HepG2 (cell line): ENCODE results near the gene NFX1. TPM values are rescaled to one million over a fixed set of nuclear protein-coding genes. Genes with fewer than 3 reads are reported as not detected.

Source experiments
- ATAC-seq: fragments of 200-7000 bp; cut with Tn5 transposase; 3 replicates; pipeline ENCODE4 v1.9.1; 2020; ENCODE audit warnings: mild to moderate bottlenecking, moderate library complexity
- BruUV-seq: library from RNA; stranded (reverse); fragments of 400-500 nt; replicated peaks from 2 replicates; lab custom pipeline; 2021; lab: Mats Ljungman, UMichigan
- CTCF ChIA-PET: fragments of 300-600 bp; formaldehyde crosslinking; extraction: SDS; loops from one replicate; lab custom pipeline; 2021; ENCODE audit warnings: low total read pairs, inconsistent platforms, low intra/inter-chr PET ratio; lab: Yijun Ruan, JAX
- POLR2A ChIA-PET: fragments of 350-600 bp; sonication (Branson Sonifier 250); formaldehyde crosslinking; loops from one replicate; lab custom pipeline; 2020; ENCODE audit warnings: antibody characterized with exemption, inconsistent platforms; lab: Yijun Ruan, JAX
- DNase-seq: peaks from one replicate; pipeline ENCODE4 v3.0.0-alpha.2; 2015; ENCODE audit warnings: low spot score
- FAIRE-seq: peaks from 3 replicates; lab custom pipeline; 2011; peaks lifted over from hg19 to GRCh38; lab: Jason Lieb, UNC
- H2AFZ ChIP-seq: one replicate; pipeline ENCODE4 v1.6.1; 2011; ENCODE audit warnings: low read length, inconsistent platforms
- H3K27ac ChIP-seq: fragments of 300-600 bp; 3 replicates; pipeline ENCODE4 v1.8.0; 2011; ENCODE audit warnings: mixed run types, mild to moderate bottlenecking, mixed read lengths, low read length, inconsistent platforms; ENCODE audit not compliant: insufficient read depth; ENCODE audit errors: extremely low read length
- H3K27me3 ChIP-seq, 2 experiments: fragments of 200-600 bp in 1 of 2; 2 replicates in 1 of 2; 3 replicates in 1 of 2; pipeline versions ENCODE4 v1.6.0 to v1.8.0; 2011; ENCODE audit warnings: low read length in 2 of 2, mild to moderate bottlenecking in 2 of 2, moderate library complexity in 2 of 2, inconsistent platforms in 1 of 2; ENCODE audit not compliant: insufficient read depth in 2 of 2, control insufficient read depth in 1 of 2
- H3K36me3 ChIP-seq, 2 experiments: fragments of 200-600 bp in 1 of 2; replicated peaks in 1 of 2; 2 replicates in 1 of 2; 3 replicates in 1 of 2; pipeline versions ENCODE4 v1.5.1 to v1.8.0; 2011; ENCODE audit warnings: low read length in 2 of 2, inconsistent platforms in 1 of 2; ENCODE audit not compliant: insufficient read depth in 2 of 2, control insufficient read depth in 1 of 2
- H3K4me1 ChIP-seq: 2 replicates; pipeline ENCODE4 v1.5.1; 2012; ENCODE audit warnings: low read length, inconsistent platforms; ENCODE audit not compliant: insufficient read depth
- H3K4me2 ChIP-seq: 2 replicates; pipeline ENCODE4 v1.6.0; 2011; ENCODE audit warnings: low read depth, low read length, inconsistent platforms
- H3K4me3 ChIP-seq, 3 experiments: fragments of 200-600 bp in 1 of 3; sonication (generic), shearing (Covaris generic) in 1 of 3; replicated peaks in 1 of 3; 2 replicates each; pipeline ENCODE4 v1.5.1; 2011 to 2016; ENCODE audit warnings: low read length in 3 of 3, inconsistent platforms in 2 of 3, low read depth in 2 of 3, mild to moderate bottlenecking in 2 of 3, control low read depth in 1 of 3, mixed read lengths in 1 of 3; ENCODE audit not compliant: insufficient read depth in 1 of 3
- H3K79me2 ChIP-seq: one replicate; pipeline ENCODE4 v1.6.1; 2011; ENCODE audit warnings: low read length, inconsistent platforms; ENCODE audit not compliant: insufficient read depth
- H3K9ac ChIP-seq: 2 replicates; pipeline ENCODE4 v1.6.0; 2011; ENCODE audit warnings: mild to moderate bottlenecking, low read depth, low read length, inconsistent platforms; ENCODE audit not compliant: insufficient read depth
- H3K9me3 ChIP-seq: 2 replicates; pipeline ENCODE4 v1.5.1; 2012; ENCODE audit warnings: mild to moderate bottlenecking, low read length
- H4K20me1 ChIP-seq: 2 replicates; pipeline ENCODE4 v1.6.0; 2011; ENCODE audit warnings: inconsistent platforms, mild to moderate bottlenecking, low read length, moderate library complexity; ENCODE audit not compliant: insufficient read depth
- ATF4 ChIP-seq, 2 experiments: fragments of 450-650 bp in 1 of 2; sonication (generic) in 1 of 2; formaldehyde crosslinking; IDR thresholded peaks; 2 replicates each; pipeline versions ENCODE4 v1.5.0 to v1.8.0; 2020 to 2022; ENCODE audit warnings: mild to moderate bottlenecking in 1 of 2, missing genetic modification reagents in 1 of 2
- ATF7 ChIP-seq, 2 experiments: fragments of 450-650 bp in 1 of 2; sonication (generic) in 1 of 2; formaldehyde crosslinking in 1 of 2; IDR thresholded peaks; 2 replicates each; pipeline versions ENCODE4 v1.4.0 to v1.6.1; 2016 to 2020; ENCODE audit warnings: antibody characterized with exemption in 1 of 2, mild to moderate bottlenecking in 1 of 2, missing genetic modification reagents in 1 of 2
- CEBPB ChIP-seq: IDR thresholded peaks from 2 replicates; pipeline ENCODE4 v1.6.1; 2011; ENCODE audit warnings: low read depth, low read length, improper control_type of control experiment, borderline replicate concordance
- CREB1 ChIP-seq, 2 experiments: fragments of 450-650 bp in 1 of 2; IDR thresholded peaks; 2 replicates each; pipeline ENCODE4 v1.6.1; 2016 to 2017; ENCODE audit warnings: control low read depth in 1 of 2, mild to moderate bottlenecking in 1 of 2, missing compliant biosample characterization in 1 of 2, missing genetic modification characterization in 1 of 2
- GABPA ChIP-seq, 2 experiments: IDR thresholded peaks; 2 replicates each; pipeline ENCODE4 v1.6.1; 2011 to 2016; ENCODE audit warnings: low read depth in 2 of 2, low read length in 1 of 2, missing biosample characterization in 1 of 2, missing genetic modification characterization in 1 of 2
- GMEB1 ChIP-seq: sonication (generic); formaldehyde crosslinking; IDR thresholded peaks from 2 replicates; pipeline ENCODE4 v1.5.1; 2020; ENCODE audit warnings: missing genetic modification reagents, mild to moderate bottlenecking, borderline replicate concordance
- HNF4A ChIP-seq: sonication (generic); formaldehyde crosslinking; IDR thresholded peaks from 2 replicates; pipeline ENCODE4 v1.4.0; 2020; ENCODE audit warnings: missing genetic modification reagents
- MTERF4 ChIP-seq: sonication (generic); formaldehyde crosslinking; IDR thresholded peaks from 2 replicates; pipeline ENCODE4 v1.8.0; 2023; ENCODE audit warnings: mild to moderate bottlenecking, missing genetic modification reagents
- NR2C2 ChIP-seq: sonication (generic); formaldehyde crosslinking; IDR thresholded peaks from 2 replicates; pipeline ENCODE4 v1.4.0; 2020; ENCODE audit warnings: missing genetic modification reagents, mild to moderate bottlenecking, moderate library complexity, borderline replicate concordance
- SETDB1 ChIP-seq: sonication (generic); formaldehyde crosslinking; IDR thresholded peaks from 2 replicates; pipeline ENCODE4 v1.5.1; 2020; ENCODE audit warnings: missing genetic modification reagents, mild to moderate bottlenecking, borderline replicate concordance
- SRF ChIP-seq: IDR thresholded peaks from 2 replicates; pipeline ENCODE4 v1.6.1; 2011; ENCODE audit warnings: mild to moderate bottlenecking, low read depth, low read length, moderate library complexity
- STAG1 ChIP-seq: sonication (generic); formaldehyde crosslinking; IDR thresholded peaks from 2 replicates; pipeline ENCODE4 v1.4.0; 2020; ENCODE audit warnings: missing genetic modification reagents
- XBP1 ChIP-seq: sonication (generic); formaldehyde crosslinking; IDR thresholded peaks from 2 replicates; pipeline ENCODE4 v1.5.0; 2020; ENCODE audit warnings: missing genetic modification reagents
- ZGPAT ChIP-seq: IDR thresholded peaks from 2 replicates; pipeline ENCODE4 v1.6.1; 2016; ENCODE audit warnings: mild to moderate bottlenecking
- ZNF556 ChIP-seq: sonication (generic); formaldehyde crosslinking; IDR thresholded peaks from 2 replicates; pipeline ENCODE4 v1.4.0; 2020; ENCODE audit warnings: mild to moderate bottlenecking, missing genetic modification reagents, borderline replicate concordance
- ZNF781 ChIP-seq: sonication (generic); formaldehyde crosslinking; IDR thresholded peaks from 2 replicates; pipeline ENCODE4 v1.5.1; 2020; ENCODE audit warnings: borderline replicate concordance, mild to moderate bottlenecking, missing genetic modification reagents; ENCODE audit errors: not compliant biosample characterization
- ZNF788 ChIP-seq: sonication (generic); formaldehyde crosslinking; IDR thresholded peaks from 2 replicates; pipeline ENCODE4 v1.5.0; 2020; ENCODE audit warnings: mild to moderate bottlenecking, missing genetic modification reagents, borderline replicate concordance
- ZSCAN12 ChIP-seq: sonication (generic); formaldehyde crosslinking; IDR thresholded peaks from 2 replicates; pipeline ENCODE4 v1.9.0; 2021; ENCODE audit warnings: mild to moderate bottlenecking, missing genetic modification reagents
- WGBS: methylation state at CpG from one replicate; pipeline ENCODE4 v1.1.6; 2017; ENCODE audit warnings: low lambda C conversion rate; 5-methylcytosine and 5-hydroxymethylcytosine counted together
- in situ Hi-C: cut with HindIII; loops from 2 replicates; pipeline ENCODE4 v1.10.0; 2017; ENCODE audit warnings: low pct_unique_long_range_greater_than_20kb; ENCODE audit not compliant: extremely low pct_ligation_motif_present
- intact Hi-C: fragments of 100-400 bp; cut with micrococcal nuclease; formaldehyde crosslinking; loops from one replicate; pipeline ENCODE4 v1.10.0; 2022; ENCODE audit not compliant: unreplicated experiment
- polyA plus RNA-seq, 8 experiments: library from polyadenylated mRNA; depleted of rRNA in 3 of 8; stranded (reverse) in 7 of 8; unstranded in 1 of 8; fragments of >200 nt; fragmentation: Illumina TruSeq in 4 of 8; extraction: Trizol in 4 of 8; gene quantifications; 2 replicates each; pipeline versions ENCODE4 v1.2.1 to v1.2.3, GENCODE V29; 2011 to 2016; ENCODE audit warnings: low read depth in 4 of 8, missing spikeins in 1 of 8, mixed read lengths in 1 of 8; ENCODE audit not compliant: insufficient read depth in 1 of 8
- total RNA-seq, 5 experiments: library from RNA; depleted of rRNA; stranded (reverse); fragments of >200 nt; fragmentation: Illumina TruSeq; extraction: Trizol; gene quantifications; 2 replicates each; pipeline ENCODE4 v1.2.3, GENCODE V29; 2016; ENCODE audit warnings: low read depth in 1 of 5

NFX1 gene
- total and polyA plus RNA-seq, 2 of the 13 experiments (the other 11 are each of a cell fraction or from before 2014, with no cell fraction given) = 23.9 to 27.5 TPM

- BruUV-seq = no TSS peak
- in situ Hi-C loops (no loop called here), intact Hi-C loops (no loop called here)
- Histone ChIP-seq H3K27me3 (no peaks in the 10 kb centered on the region), H3K4me1 (peaks cover 41% of the 10 kb centered on the region), H2AFZ (peak overlapping the region; percentile 52), H3K4me3 (no peak overlapping the region), H3K9me3 (no peaks in the 10 kb centered on the region), H3K79me2 (no peaks in the 10 kb centered on the region), H3K4me2 (peak overlapping the region; percentile 45), H3K9ac (no peak overlapping the region), H4K20me1 (no peaks in the 10 kb centered on the region), H3K27ac (no peak overlapping the region), H3K36me3 (no peaks in the 10 kb centered on the region)
- peak; percentile 34 for FAIRE-seq
- WGBS = 32% methylated on average over 8 of the region's 9 CpGs
- no peak; the same call in 1 of the 3 replicates for ATAC-seq
- DNase-seq = peak; percentile 34
- ChIA-PET CTCF (no interaction called here), POLR2A (interaction anchor here (0.9 to 1.5 kb wide), 2 partner anchors 20 to 168 kb away, joined by 3 to 5 read pairs; partner anchors contain the start of genes BAG1, CHMP5 and SMU1)
- TF ChIP-seq ZNF781 (CRISPR knock-in tag) (no peak), NR2C2 (CRISPR knock-in tag) (peak; percentile 96), ZGPAT (CRISPR knock-in tag) (no peak), SETDB1 (CRISPR knock-in tag) (no peak), ZSCAN12 (CRISPR knock-in tag) (no peak), ATF4 (CRISPR knock-in tag; IDR thresholded peaks at IDR 0.05) (peak in 1 of 2 experiments; percentile 30; a peak in 1 of 4 replicates), GMEB1 (no peak), SRF (no peak), CREB1 (IDR thresholded peaks at IDR 0.05) (no peak), CREB1 (CRISPR knock-in tag; IDR thresholded peaks at IDR 0.05) (peak; percentile 67), ZNF556 (no peak), XBP1 (CRISPR knock-in tag) (no peak), MTERF4 (CRISPR knock-in tag) (no peak), ATF7 (IDR thresholded peaks at IDR 0.05) (peak; percentile 69), ATF7 (CRISPR knock-in tag; IDR thresholded peaks at IDR 0.05) (no peak), CEBPB (peak; percentile 92), GABPA (IDR thresholded peaks at IDR 0.05; ENCODE audit: low read depth, low read length) (no peak), GABPA (CRISPR knock-in tag; IDR thresholded peaks at IDR 0.05; ENCODE audit: low read depth) (peak; percentile 58), ZNF788 (CRISPR knock-in tag) (no peak), STAG1 (CRISPR knock-in tag) (no peak), HNF4A (CRISPR knock-in tag) (peak; percentile 16; the same call in 1 of the 2 replicates)
These were observed 46.1 kb upstream of the NFX1 start for GRCh38 chr9:33244137-33244784.
